Mesodermal cell (in vitro differentiated cells): Measurements from ENCODE around the gene ORC3.

Experiments
- H3K27ac ChIP-seq: 2 replicates; pipeline ENCODE4 v1.7.0; 2013; ENCODE audit warnings: mild to moderate bottlenecking, low read depth, low read length, moderate library complexity; ENCODE audit not compliant: severe bottlenecking
- H3K36me3 ChIP-seq: 2 replicates; pipeline ENCODE4 v1.7.1; 2013; ENCODE audit warnings: mild to moderate bottlenecking, low read length, moderate library complexity; ENCODE audit not compliant: control insufficient read depth, insufficient read depth
- H3K4me1 ChIP-seq: one replicate; pipeline ENCODE4 v1.7.1; 2013; ENCODE audit warnings: mild to moderate bottlenecking, low read length; ENCODE audit not compliant: insufficient read depth, control insufficient read depth, poor library complexity, severe bottlenecking
- H3K4me3 ChIP-seq: 2 replicates; pipeline ENCODE4 v1.7.0; 2013; ENCODE audit warnings: low read length, control low read depth, mild to moderate bottlenecking; ENCODE audit not compliant: insufficient read depth, poor library complexity, severe bottlenecking; ENCODE audit errors: extremely low read depth
- H3K9me3 ChIP-seq: 2 replicates; pipeline ENCODE4 v1.7.1; 2013; ENCODE audit warnings: mild to moderate bottlenecking, low read length, moderate library complexity; ENCODE audit not compliant: control insufficient read depth
- WGBS, 2 experiments: methylation state at CpG; one replicate each; pipeline ENCODE4 v1.1.5; 2013; ENCODE audit warnings: missing lambda C conversion rate in 2 of 2; ENCODE audit not compliant: insufficient coverage in 2 of 2; 5-methylcytosine and 5-hydroxymethylcytosine counted together

The ORC3 gene

GRCh38 chr6:87660226-87660911 lies 70.4 kb downstream of the ORC3 start:
- no peak overlapping the region for H3K27ac ChIP-seq
- H3K4me3 ChIP-seq, result no peak overlapping the region
- H3K9me3 ChIP-seq, result no peaks in the 10 kb centered on the region
- no peaks in the 10 kb centered on the region for H3K4me1 ChIP-seq
- H3K36me3 ChIP-seq, result peaks cover 55% of the 10 kb centered on the region

DNA sequence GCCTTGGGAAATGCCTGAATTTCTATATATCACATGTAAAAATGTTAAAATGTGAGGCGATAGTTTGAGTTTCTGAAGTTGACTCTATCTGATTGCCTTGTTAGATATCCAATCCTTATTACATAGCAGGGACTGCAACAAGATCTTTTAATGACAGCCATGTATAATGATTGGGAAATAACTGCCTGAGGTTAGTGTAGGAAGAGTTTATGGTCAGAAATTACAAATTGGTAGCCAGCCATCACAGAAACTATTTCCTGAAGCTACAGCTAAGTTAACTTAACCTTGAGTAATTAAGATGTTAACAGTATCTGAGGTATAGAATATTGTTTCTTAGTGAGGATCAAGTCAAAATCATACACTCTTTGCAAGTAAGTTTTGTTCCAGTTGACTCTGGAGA lies 71.1 kb downstream of the ORC3 start:
- WGBS, 2 experiments, result no CpG with 5 or more reads among the region's 1 CpG

GRCh38 chr6:87661503-87661902 lies 71.6 kb downstream of the ORC3 start:
- Histone ChIP-seq H3K4me1 (no peaks in the 10 kb centered on the region), H3K9me3 (no peaks in the 10 kb centered on the region), H3K36me3 (peaks cover 45% of the 10 kb centered on the region), H3K27ac (no peak overlapping the region), H3K4me3 (no peak overlapping the region)
- WGBS, 2 experiments, result no CpG with 5 or more reads among the region's 1 CpG

More for the DNA sequence above, 71.1 kb downstream of the ORC3 start:
- Histone ChIP-seq H3K4me1 (no peaks in the 10 kb centered on the region), H3K9me3 (no peaks in the 10 kb centered on the region), H3K27ac (no peak overlapping the region), H3K4me3 (no peak overlapping the region), H3K36me3 (peaks cover 49% of the 10 kb centered on the region)

- no peaks in the 10 kb centered on the region for H3K9me3 ChIP-seq
- WGBS, 2 experiments, result 88 to 100% methylated on average over 1 of the region's 2 CpGs
- H3K4me1 ChIP-seq, result no peaks in the 10 kb centered on the region
- H3K36me3 ChIP-seq, result peaks cover 43% of the 10 kb centered on the region
- H3K27ac ChIP-seq, result no peak overlapping the region
- no peak overlapping the region for H3K4me3 ChIP-seq
Measured at GRCh38 chr6:87663434-87663833, 73.5 kb downstream of the ORC3 start.

DNA sequence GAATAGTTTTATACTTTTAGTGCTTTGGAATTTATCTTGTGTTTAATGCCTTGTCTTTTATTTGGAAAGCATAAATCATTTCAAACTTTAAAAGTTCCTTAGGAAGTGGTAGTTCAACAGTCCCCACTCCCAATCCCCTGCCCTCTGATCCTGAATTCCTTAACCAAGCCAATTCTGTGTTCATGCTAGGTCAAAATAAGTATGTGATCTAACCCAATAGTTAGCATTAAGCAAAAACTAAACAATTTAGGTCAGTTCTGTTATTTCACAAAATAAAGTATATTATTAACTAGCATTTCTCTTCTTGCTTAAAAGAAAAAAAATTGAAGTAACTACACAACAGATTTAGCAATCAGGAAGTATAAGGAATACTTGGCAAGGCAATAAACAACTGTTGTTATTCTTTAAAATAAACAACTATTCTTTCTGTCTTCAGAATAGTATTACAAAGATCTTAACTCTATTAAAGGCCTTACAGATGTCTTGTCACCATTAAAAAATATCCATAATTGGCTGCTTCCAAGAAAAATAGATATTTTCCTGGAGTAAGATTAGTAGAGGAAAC lies 75.1 kb downstream of the ORC3 start:
- Histone ChIP-seq H3K4me3 (no peak overlapping the region), H3K9me3 (no peaks in the 10 kb centered on the region), H3K4me1 (no peaks in the 10 kb centered on the region), H3K36me3 (peaks cover 35% of the 10 kb centered on the region), H3K27ac (no peak overlapping the region)

GRCh38 chr6:87667032-87667431 lies 77.1 kb downstream of the ORC3 start:
- Histone ChIP-seq H3K9me3 (no peaks in the 10 kb centered on the region), H3K36me3 (peaks cover 32% of the 10 kb centered on the region), H3K27ac (no peak overlapping the region), H3K4me3 (no peak overlapping the region), H3K4me1 (no peaks in the 10 kb centered on the region)

DNA sequence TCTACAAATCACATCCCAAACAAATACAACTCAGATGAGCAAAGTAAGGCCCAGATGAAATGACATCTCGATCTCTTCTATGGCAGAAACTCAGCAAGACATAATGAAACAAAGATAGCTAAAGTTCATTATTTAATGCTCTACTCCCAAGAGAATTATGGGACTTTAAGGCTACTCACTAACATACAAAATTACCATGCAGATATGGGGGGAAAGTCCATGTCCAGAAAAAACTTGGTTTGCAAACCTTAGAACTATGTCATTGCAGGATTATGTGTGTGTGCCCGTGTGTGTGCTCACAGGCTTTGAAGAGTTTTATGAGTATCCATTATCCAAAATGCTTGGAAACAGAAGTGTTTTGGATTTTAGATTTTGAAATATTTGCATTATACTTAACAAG lies 78.1 kb downstream of the ORC3 start:
- WGBS, 2 experiments, result 100% methylated on average over 2 of the region's 2 CpGs; no CpG with 5 or more reads in 1 of the 2 experiments
- Histone ChIP-seq H3K4me1 (no peaks in the 10 kb centered on the region), H3K27ac (no peak overlapping the region), H3K9me3 (no peaks in the 10 kb centered on the region), H3K36me3 (peaks cover 37% of the 10 kb centered on the region), H3K4me3 (no peak overlapping the region)

DNA sequence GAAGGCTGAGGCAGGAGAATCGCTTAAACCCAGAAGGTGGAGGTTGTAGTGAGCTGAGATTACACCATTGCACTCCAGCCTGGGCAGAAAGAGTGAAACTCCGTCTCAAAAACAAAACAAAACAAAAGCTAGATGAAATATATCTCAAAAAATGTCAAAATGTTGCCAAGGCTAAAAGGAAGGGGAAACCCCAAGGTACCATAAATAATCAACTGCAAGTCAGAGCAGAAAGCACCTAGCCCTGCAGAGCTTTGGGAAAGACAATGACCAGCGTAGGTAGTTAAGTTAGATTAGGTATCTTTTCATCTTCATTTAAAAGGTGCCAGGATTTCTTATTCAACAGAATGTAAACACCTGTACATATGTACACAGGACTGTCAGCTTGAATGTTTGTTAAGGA lies 79.1 kb downstream of the ORC3 start:
- Histone ChIP-seq H3K27ac (no peak overlapping the region), H3K4me1 (no peaks in the 10 kb centered on the region), H3K36me3 (peaks cover 46% of the 10 kb centered on the region), H3K4me3 (no peak overlapping the region), H3K9me3 (no peaks in the 10 kb centered on the region)
- 80% methylated on average over 1 of the region's 3 CpGs; no CpG with 5 or more reads in 1 of the 2 experiments for WGBS, 2 experiments

- Histone ChIP-seq H3K9me3 (no peaks in the 10 kb centered on the region), H3K4me1 (no peaks in the 10 kb centered on the region), H3K27ac (no peak overlapping the region), H3K4me3 (no peak overlapping the region), H3K36me3 (peaks cover 54% of the 10 kb centered on the region)
- 83 to 84% methylated on average over 2 of the region's 2 CpGs for WGBS, 2 experiments
Measured at GRCh38 chr6:87670707-87671106, 80.8 kb downstream of the ORC3 start.

GRCh38 chr6:87671555-87672029 lies 81.7 kb downstream of the ORC3 start:
- 88 to 95% methylated on average over 3 to 4 of the region's 6 CpGs for WGBS, 2 experiments
- H3K36me3 ChIP-seq, result peaks cover 59% of the 10 kb centered on the region
- H3K9me3 ChIP-seq, result no peaks in the 10 kb centered on the region
- no peaks in the 10 kb centered on the region for H3K4me1 ChIP-seq
- no peak overlapping the region for H3K27ac ChIP-seq
- H3K4me3 ChIP-seq, result no peak overlapping the region

- Histone ChIP-seq H3K36me3 (peaks cover 61% of the 10 kb centered on the region), H3K4me3 (no peak overlapping the region), H3K4me1 (no peaks in the 10 kb centered on the region), H3K9me3 (no peaks in the 10 kb centered on the region), H3K27ac (no peak overlapping the region)
- 88% methylated on average over 1 of the region's 2 CpGs; no CpG with 5 or more reads in 1 of the 2 experiments for whole genome bisulfite sequencing, 2 experiments
Measured at GRCh38 chr6:87672641-87673040, 82.7 kb downstream of the ORC3 start.
